Memory B cell (primary cell): ENCODE results near the gene OR5T1.

Source experiments
- ATAC-seq: fragments of 150-1000 bp; cut with Tn5 transposase; 2 replicates; pipeline ENCODE4 v1.10.0; 2021; ENCODE audit warnings: low read depth, mild to moderate bottlenecking, moderate library complexity
- DNase-seq, 2 donors: peaks; one replicate each; pipeline ENCODE4 v3.0.0; 2022; ENCODE audit warnings: low spot score in 2 of 2
- H3K27ac Mint-ChIP-seq: one replicate; pipeline ENCODE4 v1.8.0; 2022; ENCODE audit warnings: mild to moderate bottlenecking, moderate library complexity, mixed read lengths
- H3K27me3 Mint-ChIP-seq: one replicate; pipeline ENCODE4 v1.8.0; 2022; ENCODE audit warnings: mixed read lengths
- H3K36me3 Mint-ChIP-seq: one replicate; pipeline ENCODE4 v1.8.0; 2022; ENCODE audit warnings: mild to moderate bottlenecking, mixed read lengths
- H3K4me1 Mint-ChIP-seq: one replicate; pipeline ENCODE4 v1.8.0; 2022; ENCODE audit warnings: mixed read lengths
- H3K4me3 Mint-ChIP-seq: one replicate; pipeline ENCODE4 v1.8.0; 2022; ENCODE audit warnings: mild to moderate bottlenecking, moderate library complexity, mixed read lengths
- H3K9me3 Mint-ChIP-seq: one replicate; pipeline ENCODE4 v1.8.0; 2022; ENCODE audit warnings: mixed read lengths

The OR5T1 gene

DNA sequence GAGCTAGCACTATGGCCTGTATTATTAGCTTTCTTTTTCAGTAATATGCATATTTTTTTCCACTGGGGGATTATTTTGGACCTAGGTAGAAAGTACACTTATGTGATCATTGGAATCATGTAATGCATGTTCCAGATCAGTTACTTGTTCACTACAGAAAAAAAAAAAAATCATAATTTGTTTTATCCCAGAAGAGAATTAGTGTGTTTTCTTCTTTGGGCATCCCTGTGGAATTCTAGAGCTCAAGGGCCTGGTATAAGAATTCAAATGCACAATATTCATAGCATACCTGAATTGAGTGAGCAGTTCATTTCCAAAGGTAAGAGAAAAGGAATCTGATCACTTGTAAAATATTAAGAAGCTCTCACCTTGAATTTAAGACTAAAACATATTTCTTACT lies at the start of gene OR5T1:
Gene OR5T1 (plus strand): TSS at position 301 of the 400 bp plus-strand sequence. CDS start 1,485 bp downstream, outside the sequence.
- ATAC-seq (no peak), DNase-seq (no peak)
- Mint-ChIP-seq H3K27ac (no peak within 1 kb of the TSS), H3K4me3 (no peak within 1 kb of the TSS), H3K36me3 (no peaks in the 10 kb centered on the region), H3K4me1 (no peaks in the 10 kb centered on the region), H3K9me3 (peaks cover 11% of the 10 kb centered on the region), H3K27me3 (no peaks in the 10 kb centered on the region)

DNA sequence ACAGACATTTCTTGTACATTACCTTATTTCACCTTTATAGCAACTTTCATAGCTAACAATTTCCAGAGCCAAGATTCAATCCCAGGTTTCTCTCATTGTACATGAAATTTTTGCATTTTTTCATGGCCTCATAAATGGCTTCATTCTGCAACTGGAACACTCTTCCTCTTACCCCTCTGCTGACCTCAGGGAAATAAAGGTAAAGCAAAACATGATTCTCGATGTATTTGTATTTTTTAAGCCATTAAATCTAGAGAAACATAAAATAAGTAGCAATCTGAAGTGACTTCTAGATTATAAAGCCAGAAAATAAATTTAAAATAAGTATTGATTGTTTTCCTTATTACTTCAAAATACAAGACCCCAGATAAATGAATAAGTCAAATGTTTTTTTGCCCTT lies 39.8 kb upstream of the OR5T1 start, which contains the start of gene OR5T2:
Gene OR5T2 (minus strand): TSS at position 101 of the 400 bp plus-strand sequence. CDS start 1,193 bp downstream, outside the sequence.
- Mint-ChIP-seq H3K4me3 (no peak within 1 kb of the TSS), H3K27ac (no peak within 1 kb of the TSS)

DNA sequence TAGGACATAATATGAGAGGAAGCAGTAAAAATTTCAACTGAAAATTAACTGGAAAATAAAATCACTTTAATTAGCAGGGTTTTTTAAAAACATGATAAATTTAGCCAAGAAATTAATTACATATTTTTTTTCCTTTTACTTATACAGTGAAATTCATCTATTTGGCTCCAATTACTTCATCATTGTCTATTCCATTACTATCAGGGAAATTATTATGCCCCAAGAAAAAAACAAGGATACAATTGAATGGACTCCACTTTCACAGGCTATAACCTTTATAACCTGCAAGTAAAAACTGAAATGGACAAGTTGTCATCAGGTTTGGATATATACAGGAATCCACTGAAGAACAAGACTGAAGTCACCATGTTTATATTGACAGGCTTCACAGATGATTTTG lies 22.0 kb upstream of the OR5T1 start, which contains the start of gene OR5T3:
Gene OR5T3 (plus strand): TSS at position 301 of the 400 bp plus-strand sequence. CDS start 0 bp downstream, at position 301.
- no peaks in the 10 kb centered on the region for H3K36me3 Mint-ChIP-seq
- H3K9me3 Mint-ChIP-seq = peaks cover 4% of the 10 kb centered on the region
- no peaks in the 10 kb centered on the region for H3K4me1 Mint-ChIP-seq
- no peak within 1 kb of the TSS for H3K27ac Mint-ChIP-seq
- DNase-seq (no peak), ATAC-seq (no peak)
- no peak within 1 kb of the TSS for H3K4me3 Mint-ChIP-seq
- no peaks in the 10 kb centered on the region for H3K27me3 Mint-ChIP-seq

More for the DNA sequence above, 39.8 kb upstream of the OR5T1 start, which contains the start of gene OR5T2:
- H3K9me3 Mint-ChIP-seq = peaks cover 7% of the 10 kb centered on the region
- no peaks in the 10 kb centered on the region for H3K27me3 Mint-ChIP-seq
- ATAC-seq (no peak), DNase-seq (no peak)
- H3K4me1 Mint-ChIP-seq = no peaks in the 10 kb centered on the region
- no peaks in the 10 kb centered on the region for H3K36me3 Mint-ChIP-seq

DNA sequence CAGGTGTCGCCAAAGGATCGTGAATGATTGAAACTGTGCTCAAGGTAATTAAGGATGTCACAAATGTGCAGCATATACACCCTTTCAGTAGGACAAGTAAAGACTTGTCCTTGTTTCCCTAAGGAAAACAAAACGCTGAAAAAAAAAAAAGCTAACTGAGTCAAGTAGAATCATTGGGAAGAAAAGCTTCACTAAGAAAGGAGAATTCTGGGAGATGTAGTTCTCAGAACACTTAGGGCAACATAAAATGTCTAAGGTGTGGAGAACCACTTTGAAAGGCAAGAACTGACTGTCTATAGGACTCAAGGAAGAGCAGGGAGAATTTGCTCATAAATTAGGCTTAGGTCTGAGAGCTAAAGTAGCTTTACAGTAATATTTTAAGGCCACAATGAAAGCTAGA lies 2.9 kb upstream of the OR5T1 start:
- H3K9me3 Mint-ChIP-seq = peaks cover 10% of the 10 kb centered on the region

DNA sequence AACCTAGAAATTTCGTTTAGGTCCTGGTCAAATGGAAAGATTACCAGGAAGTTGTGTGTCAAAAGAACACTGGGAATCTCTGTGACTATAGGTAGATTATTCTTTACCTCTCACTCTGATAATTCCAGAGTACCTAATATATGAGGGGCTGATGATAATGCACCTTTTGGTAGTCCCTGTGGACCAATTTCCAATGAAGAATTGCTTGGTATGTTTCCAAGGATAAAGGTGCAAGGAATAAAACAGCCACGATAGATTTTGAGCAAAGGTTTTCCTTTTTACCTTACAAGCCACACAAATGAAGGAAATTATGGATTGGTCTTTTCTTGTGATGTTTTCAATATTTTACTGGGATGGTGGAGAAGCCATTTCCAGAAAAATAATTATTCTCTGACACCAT lies 18.2 kb downstream of the OR5T1 start, which contains the start of gene OR8H1:
Gene OR8H1 (minus strand): TSS at position 101 of the 400 bp plus-strand sequence. CDS start 1,192 bp downstream, outside the sequence.
- H3K27me3 Mint-ChIP-seq = no peaks in the 10 kb centered on the region
- DNase-seq = no peak
- no peak within 1 kb of the TSS for H3K27ac Mint-ChIP-seq

More for the DNA sequence above, 2.9 kb upstream of the OR5T1 start:
- ATAC-seq = no peak
- no peaks in the 10 kb centered on the region for H3K27me3 Mint-ChIP-seq
- no peak overlapping the region for H3K4me3 Mint-ChIP-seq
- H3K27ac Mint-ChIP-seq = no peak overlapping the region
- no peaks in the 10 kb centered on the region for H3K4me1 Mint-ChIP-seq
- no peak for DNase-seq
- H3K36me3 Mint-ChIP-seq = no peaks in the 10 kb centered on the region

DNA sequence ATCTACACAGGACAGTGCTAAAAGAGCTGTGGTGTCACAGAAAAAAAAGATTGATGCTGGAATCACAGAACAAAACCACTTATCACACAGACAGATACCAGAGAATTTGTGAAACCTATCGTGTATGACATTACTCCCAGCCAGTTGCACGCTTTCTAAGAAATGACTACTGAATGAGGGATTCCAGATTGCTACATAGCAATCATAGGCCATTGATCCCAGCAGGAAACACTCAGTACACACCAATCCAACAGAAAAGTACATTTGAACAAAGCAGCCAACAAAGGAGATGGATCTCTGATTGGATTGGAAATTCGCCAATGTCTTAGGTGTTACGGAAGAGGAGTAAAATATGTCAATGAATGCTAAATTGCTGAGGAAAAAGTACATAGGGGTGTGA lies 22.9 kb downstream of the OR5T1 start:
- Mint-ChIP-seq H3K27me3 (no peaks in the 10 kb centered on the region), H3K9me3 (peaks cover 6% of the 10 kb centered on the region), H3K4me1 (no peaks in the 10 kb centered on the region), H3K27ac (no peak overlapping the region), H3K36me3 (no peaks in the 10 kb centered on the region), H3K4me3 (no peak overlapping the region)
- DNase-seq = no peak
- no peak for ATAC-seq

More for the DNA sequence above, 18.2 kb downstream of the OR5T1 start, which contains the start of gene OR8H1:
- Mint-ChIP-seq H3K4me1 (no peaks in the 10 kb centered on the region), H3K36me3 (no peaks in the 10 kb centered on the region), H3K9me3 (peaks cover 8% of the 10 kb centered on the region), H3K4me3 (no peak within 1 kb of the TSS)
- ATAC-seq = no peak

DNA sequence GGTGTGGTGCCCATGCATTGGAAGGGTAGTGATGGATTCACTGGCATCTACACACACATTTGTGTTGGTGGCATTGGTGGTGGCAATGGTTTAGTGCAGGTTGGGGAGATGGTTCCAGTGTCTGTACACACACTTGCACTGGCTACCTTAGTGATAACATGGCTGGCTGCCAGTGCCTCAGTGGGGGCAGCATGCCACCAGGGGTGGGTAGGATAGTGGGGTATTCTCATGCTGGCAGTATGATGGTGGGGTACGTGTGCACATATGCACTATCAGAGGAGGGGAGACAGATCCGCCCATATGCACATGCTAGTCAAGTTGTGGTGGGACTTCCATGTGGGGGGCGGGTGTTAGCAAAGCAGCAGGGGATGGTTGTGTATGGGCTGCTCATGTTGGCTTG lies 33.9 kb downstream of the OR5T1 start:
- Mint-ChIP-seq H3K27me3 (no peaks in the 10 kb centered on the region), H3K4me1 (no peaks in the 10 kb centered on the region), H3K27ac (no peak overlapping the region), H3K9me3 (peaks cover 7% of the 10 kb centered on the region), H3K4me3 (no peak overlapping the region), H3K36me3 (no peaks in the 10 kb centered on the region)
- ATAC-seq = no peak
- no peak for DNase-seq

DNA sequence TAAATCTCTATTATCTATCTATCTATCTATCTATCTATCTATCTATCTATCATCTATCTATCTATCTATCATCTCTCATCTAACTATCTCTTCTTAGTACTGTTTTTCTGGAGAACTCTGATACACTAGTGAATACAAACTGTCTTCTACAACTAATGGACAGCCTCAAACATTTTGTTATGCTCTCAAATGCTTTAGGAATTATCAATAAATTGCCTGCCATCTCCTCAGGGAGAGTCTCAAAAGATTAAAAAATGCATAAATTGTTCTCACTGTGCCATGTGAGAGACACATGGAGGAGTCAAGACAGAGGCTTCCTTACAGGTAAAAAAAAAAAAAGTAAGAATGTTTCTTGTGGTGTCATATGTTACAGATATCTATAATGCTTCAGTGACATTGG lies 40.9 kb downstream of the OR5T1 start, which contains the start of gene OR8K3:
Gene OR8K3 (plus strand): TSS at position 301 of the 400 bp plus-strand sequence. CDS start 3,163 bp downstream, outside the sequence.
- no peaks in the 10 kb centered on the region for H3K27me3 Mint-ChIP-seq
- H3K27ac Mint-ChIP-seq = no peak within 1 kb of the TSS
- no peak within 1 kb of the TSS for H3K4me3 Mint-ChIP-seq
- ATAC-seq (no peak), DNase-seq (no peak)
- H3K9me3 Mint-ChIP-seq = peaks cover 8% of the 10 kb centered on the region
- H3K36me3 Mint-ChIP-seq = no peaks in the 10 kb centered on the region
- H3K4me1 Mint-ChIP-seq = no peaks in the 10 kb centered on the region
